K562 (cell line): ENCODE results near the gene ATP6V0A1. TPM values are rescaled to one million over a fixed set of nuclear protein-coding genes. Genes with fewer than 3 reads are reported as not detected.

Experiments
- CBX8 ChIP-seq: fragments of 200-600 bp; sonication (generic); IDR thresholded peaks from 2 replicates; pipeline ENCODE4 v1.6.1; 2012; ENCODE audit warnings: borderline replicate concordance, mixed run types, low read depth, mild to moderate bottlenecking, moderate library complexity, mixed read lengths, low read length, control low read depth, inconsistent platforms; ENCODE audit not compliant: poor library complexity, severe bottlenecking; ENCODE audit errors: extremely low read depth
- CHD4 ChIP-seq: fragments of 200-600 bp; sonication (generic); IDR thresholded peaks from 3 replicates; pipeline ENCODE4 v1.6.1; 2012; ENCODE audit warnings: low read depth, mild to moderate bottlenecking, mixed read lengths, low read length, inconsistent platforms; ENCODE audit not compliant: insufficient read depth, insufficient replicate concordance, poor library complexity, severe bottlenecking
- GTF2F1 ChIP-seq: IDR thresholded peaks from 2 replicates; pipeline ENCODE4 v1.6.1; 2011; ENCODE audit warnings: low read depth, low read length, improper control_type of control experiment
- NR2C1 ChIP-seq, 2 experiments: fragments of 450-650 bp; IDR thresholded peaks; 2 replicates each; pipeline ENCODE4 v1.6.1; 2017; ENCODE audit warnings: mild to moderate bottlenecking in 2 of 2, antibody characterized with exemption in 1 of 2, inconsistent platforms in 1 of 2, missing compliant biosample characterization in 1 of 2, missing genetic modification characterization in 1 of 2
- RBM15 ChIP-seq: fragments of 200-400 bp; formaldehyde crosslinking; IDR thresholded peaks from 2 replicates; pipeline ENCODE4 v1.6.1; 2018; ENCODE audit warnings: mild to moderate bottlenecking, low read length, moderate library complexity; ENCODE audit not compliant: insufficient read depth
- THRAP3 ChIP-seq: fragments of 450-650 bp; IDR thresholded peaks from 2 replicates; pipeline ENCODE4 v1.6.1; 2016; ENCODE audit warnings: mild to moderate bottlenecking, inconsistent platforms, borderline replicate concordance
- ZKSCAN8 ChIP-seq: fragments of 200-800 bp; sonication (Bioruptor generic); IDR thresholded peaks from 2 replicates; pipeline ENCODE4 v1.6.1; 2016; ENCODE audit warnings: missing genetic modification characterization, missing compliant biosample characterization
- ZNF507 ChIP-seq: conservative IDR thresholded peaks from 2 replicates; pipeline ENCODE4 v1.6.1; 2017; ENCODE audit warnings: missing genetic modification characterization, missing compliant biosample characterization
- polyA plus RNA-seq, 8 experiments: library from polyadenylated mRNA; depleted of rRNA in 4 of 8; stranded (reverse) in 5 of 8; unstranded in 3 of 8; fragments of >200 nt; fragmentation: Nextera tagmentation in 2 of 8; fragmentation: Illumina TruSeq in 1 of 8; extraction: Ambion mirVana in 2 of 8; extraction: Trizol in 1 of 8; gene quantifications; 2 replicates each; pipeline versions ENCODE4 v1.2.1 to v1.2.3, GENCODE V29; 2011 to 2014; ENCODE audit warnings: inconsistent platforms in 1 of 8, missing spikeins in 1 of 8
- total RNA-seq, 7 experiments: library from RNA; depleted of rRNA in 6 of 7; stranded (reverse); fragments of >200 nt in 6 of 7; fragmentation: Illumina TruSeq in 2 of 7; extraction: Trizol in 2 of 7; gene quantifications; 2 replicates each; pipeline versions ENCODE4 v1.2.1 to v1.2.3, GENCODE V29; 2011 to 2021; ENCODE audit warnings: low replicate concordance in 1 of 7
- TF ChIP-seq, protein P1 (sequence below): fragments of 450-650 bp; IDR thresholded peaks from 2 replicates; pipeline ENCODE4 v1.6.1; 2016; ENCODE audit warnings: mild to moderate bottlenecking, moderate library complexity
- TF ChIP-seq, protein P2 (sequence below), 2 experiments: IDR thresholded peaks; 2 replicates each; pipeline ENCODE4 v1.6.1; 2011; ENCODE audit warnings: borderline replicate concordance in 1 of 2, control low read depth in 1 of 2, low read depth in 1 of 2, low read length in 1 of 2, mild to moderate bottlenecking in 1 of 2, mixed read lengths in 1 of 2, moderate library complexity in 1 of 2; ENCODE audit not compliant: insufficient read depth in 1 of 2, insufficient read length in 1 of 2, poor library complexity in 1 of 2, severe bottlenecking in 1 of 2; ENCODE audit errors: extremely low read depth in 1 of 2
- TF ChIP-seq, protein P3 (sequence below): fragments of 450-650 bp; IDR thresholded peaks from 2 replicates; pipeline ENCODE4 v1.6.1; 2017; ENCODE audit warnings: mild to moderate bottlenecking, moderate library complexity

The ATP6V0A1 gene
- total and polyA plus RNA-seq, 9 of the 15 experiments (the other 6 are each of a cell fraction or from before 2014, with no cell fraction given) = 11.8 to 158 (median 75.5) TPM

DNA sequence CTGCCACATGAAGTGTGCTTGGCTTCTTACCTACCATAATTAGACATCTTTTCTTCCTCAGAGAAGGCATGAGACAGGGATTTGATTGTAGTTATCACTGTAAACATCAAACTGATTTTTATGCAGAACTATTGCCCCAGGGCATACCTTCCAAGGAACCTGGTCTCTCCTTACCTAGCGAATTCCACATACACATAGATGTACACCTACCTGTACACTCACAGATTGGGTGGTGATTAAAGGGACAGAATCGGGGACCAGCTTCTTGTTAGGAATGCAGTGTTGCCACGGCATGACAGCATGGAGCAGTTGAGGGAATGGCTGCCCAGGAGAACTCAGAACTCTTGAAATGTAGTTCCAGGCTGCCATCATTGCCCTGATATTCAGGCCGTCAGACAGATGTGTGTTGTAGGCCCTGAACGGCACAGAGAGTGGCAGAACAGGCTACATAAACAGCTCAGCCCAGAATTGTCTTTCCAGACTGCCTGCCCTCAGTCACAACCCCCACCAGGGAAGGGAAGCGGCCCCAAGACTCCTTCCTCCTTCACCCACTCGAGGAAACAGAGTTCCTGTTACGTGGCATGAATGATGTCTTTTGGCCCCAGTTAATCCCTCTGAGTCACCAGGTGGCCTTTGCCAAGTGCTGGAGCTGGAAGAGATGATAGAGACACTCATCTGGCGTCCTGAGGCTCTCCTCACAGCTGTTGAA is 59.5 kb downstream of the ATP6V0A1 start (continued):
- TF ChIP-seq, protein P1, sequence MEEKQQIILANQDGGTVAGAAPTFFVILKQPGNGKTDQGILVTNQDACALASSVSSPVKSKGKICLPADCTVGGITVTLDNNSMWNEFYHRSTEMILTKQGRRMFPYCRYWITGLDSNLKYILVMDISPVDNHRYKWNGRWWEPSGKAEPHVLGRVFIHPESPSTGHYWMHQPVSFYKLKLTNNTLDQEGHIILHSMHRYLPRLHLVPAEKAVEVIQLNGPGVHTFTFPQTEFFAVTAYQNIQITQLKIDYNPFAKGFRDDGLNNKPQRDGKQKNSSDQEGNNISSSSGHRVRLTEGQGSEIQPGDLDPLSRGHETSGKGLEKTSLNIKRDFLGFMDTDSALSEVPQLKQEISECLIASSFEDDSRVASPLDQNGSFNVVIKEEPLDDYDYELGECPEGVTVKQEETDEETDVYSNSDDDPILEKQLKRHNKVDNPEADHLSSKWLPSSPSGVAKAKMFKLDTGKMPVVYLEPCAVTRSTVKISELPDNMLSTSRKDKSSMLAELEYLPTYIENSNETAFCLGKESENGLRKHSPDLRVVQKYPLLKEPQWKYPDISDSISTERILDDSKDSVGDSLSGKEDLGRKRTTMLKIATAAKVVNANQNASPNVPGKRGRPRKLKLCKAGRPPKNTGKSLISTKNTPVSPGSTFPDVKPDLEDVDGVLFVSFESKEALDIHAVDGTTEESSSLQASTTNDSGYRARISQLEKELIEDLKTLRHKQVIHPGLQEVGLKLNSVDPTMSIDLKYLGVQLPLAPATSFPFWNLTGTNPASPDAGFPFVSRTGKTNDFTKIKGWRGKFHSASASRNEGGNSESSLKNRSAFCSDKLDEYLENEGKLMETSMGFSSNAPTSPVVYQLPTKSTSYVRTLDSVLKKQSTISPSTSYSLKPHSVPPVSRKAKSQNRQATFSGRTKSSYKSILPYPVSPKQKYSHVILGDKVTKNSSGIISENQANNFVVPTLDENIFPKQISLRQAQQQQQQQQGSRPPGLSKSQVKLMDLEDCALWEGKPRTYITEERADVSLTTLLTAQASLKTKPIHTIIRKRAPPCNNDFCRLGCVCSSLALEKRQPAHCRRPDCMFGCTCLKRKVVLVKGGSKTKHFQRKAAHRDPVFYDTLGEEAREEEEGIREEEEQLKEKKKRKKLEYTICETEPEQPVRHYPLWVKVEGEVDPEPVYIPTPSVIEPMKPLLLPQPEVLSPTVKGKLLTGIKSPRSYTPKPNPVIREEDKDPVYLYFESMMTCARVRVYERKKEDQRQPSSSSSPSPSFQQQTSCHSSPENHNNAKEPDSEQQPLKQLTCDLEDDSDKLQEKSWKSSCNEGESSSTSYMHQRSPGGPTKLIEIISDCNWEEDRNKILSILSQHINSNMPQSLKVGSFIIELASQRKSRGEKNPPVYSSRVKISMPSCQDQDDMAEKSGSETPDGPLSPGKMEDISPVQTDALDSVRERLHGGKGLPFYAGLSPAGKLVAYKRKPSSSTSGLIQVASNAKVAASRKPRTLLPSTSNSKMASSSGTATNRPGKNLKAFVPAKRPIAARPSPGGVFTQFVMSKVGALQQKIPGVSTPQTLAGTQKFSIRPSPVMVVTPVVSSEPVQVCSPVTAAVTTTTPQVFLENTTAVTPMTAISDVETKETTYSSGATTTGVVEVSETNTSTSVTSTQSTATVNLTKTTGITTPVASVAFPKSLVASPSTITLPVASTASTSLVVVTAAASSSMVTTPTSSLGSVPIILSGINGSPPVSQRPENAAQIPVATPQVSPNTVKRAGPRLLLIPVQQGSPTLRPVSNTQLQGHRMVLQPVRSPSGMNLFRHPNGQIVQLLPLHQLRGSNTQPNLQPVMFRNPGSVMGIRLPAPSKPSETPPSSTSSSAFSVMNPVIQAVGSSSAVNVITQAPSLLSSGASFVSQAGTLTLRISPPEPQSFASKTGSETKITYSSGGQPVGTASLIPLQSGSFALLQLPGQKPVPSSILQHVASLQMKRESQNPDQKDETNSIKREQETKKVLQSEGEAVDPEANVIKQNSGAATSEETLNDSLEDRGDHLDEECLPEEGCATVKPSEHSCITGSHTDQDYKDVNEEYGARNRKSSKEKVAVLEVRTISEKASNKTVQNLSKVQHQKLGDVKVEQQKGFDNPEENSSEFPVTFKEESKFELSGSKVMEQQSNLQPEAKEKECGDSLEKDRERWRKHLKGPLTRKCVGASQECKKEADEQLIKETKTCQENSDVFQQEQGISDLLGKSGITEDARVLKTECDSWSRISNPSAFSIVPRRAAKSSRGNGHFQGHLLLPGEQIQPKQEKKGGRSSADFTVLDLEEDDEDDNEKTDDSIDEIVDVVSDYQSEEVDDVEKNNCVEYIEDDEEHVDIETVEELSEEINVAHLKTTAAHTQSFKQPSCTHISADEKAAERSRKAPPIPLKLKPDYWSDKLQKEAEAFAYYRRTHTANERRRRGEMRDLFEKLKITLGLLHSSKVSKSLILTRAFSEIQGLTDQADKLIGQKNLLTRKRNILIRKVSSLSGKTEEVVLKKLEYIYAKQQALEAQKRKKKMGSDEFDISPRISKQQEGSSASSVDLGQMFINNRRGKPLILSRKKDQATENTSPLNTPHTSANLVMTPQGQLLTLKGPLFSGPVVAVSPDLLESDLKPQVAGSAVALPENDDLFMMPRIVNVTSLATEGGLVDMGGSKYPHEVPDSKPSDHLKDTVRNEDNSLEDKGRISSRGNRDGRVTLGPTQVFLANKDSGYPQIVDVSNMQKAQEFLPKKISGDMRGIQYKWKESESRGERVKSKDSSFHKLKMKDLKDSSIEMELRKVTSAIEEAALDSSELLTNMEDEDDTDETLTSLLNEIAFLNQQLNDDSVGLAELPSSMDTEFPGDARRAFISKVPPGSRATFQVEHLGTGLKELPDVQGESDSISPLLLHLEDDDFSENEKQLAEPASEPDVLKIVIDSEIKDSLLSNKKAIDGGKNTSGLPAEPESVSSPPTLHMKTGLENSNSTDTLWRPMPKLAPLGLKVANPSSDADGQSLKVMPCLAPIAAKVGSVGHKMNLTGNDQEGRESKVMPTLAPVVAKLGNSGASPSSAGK = no peak
- TF ChIP-seq, protein P2, sequence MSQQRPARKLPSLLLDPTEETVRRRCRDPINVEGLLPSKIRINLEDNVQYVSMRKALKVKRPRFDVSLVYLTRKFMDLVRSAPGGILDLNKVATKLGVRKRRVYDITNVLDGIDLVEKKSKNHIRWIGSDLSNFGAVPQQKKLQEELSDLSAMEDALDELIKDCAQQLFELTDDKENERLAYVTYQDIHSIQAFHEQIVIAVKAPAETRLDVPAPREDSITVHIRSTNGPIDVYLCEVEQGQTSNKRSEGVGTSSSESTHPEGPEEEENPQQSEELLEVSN (IDR thresholded peaks at IDR 0.05; ENCODE audit: borderline replicate concordance in 1 of 2, extremely low read depth in 1 of 2, insufficient read depth in 1 of 2, insufficient read length in 1 of 2, low read depth in 1 of 2, low read length in 1 of 2, poor library complexity in 1 of 2, severe bottlenecking in 1 of 2) = no peak
- TF ChIP-seq GTF2F1 (no peak), ZNF507 (tag) (no peak), NR2C1 (IDR thresholded peaks at IDR 0.05) (no peak), NR2C1 (tag; IDR thresholded peaks at IDR 0.05) (0 out of 2 replicates have a peak, but pooled peaks have one; percentile 11), CHD4 (no peak), ZKSCAN8 (CRISPR knock-in tag) (no peak), CBX8 (no peak), THRAP3 (no peak), RBM15 (no peak)
- TF ChIP-seq, protein P3, sequence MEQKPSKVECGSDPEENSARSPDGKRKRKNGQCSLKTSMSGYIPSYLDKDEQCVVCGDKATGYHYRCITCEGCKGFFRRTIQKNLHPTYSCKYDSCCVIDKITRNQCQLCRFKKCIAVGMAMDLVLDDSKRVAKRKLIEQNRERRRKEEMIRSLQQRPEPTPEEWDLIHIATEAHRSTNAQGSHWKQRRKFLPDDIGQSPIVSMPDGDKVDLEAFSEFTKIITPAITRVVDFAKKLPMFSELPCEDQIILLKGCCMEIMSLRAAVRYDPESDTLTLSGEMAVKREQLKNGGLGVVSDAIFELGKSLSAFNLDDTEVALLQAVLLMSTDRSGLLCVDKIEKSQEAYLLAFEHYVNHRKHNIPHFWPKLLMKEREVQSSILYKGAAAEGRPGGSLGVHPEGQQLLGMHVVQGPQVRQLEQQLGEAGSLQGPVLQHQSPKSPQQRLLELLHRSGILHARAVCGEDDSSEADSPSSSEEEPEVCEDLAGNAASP = no peak
